HG03135 (cell line): Measurements from ENCODE around the gene CC2D1A.

Experiments
- ATAC-seq: cut with Tn5 transposase; IDR thresholded peaks from one replicate; pipeline ENCODE4 v1.9.1; 2021; ENCODE audit warnings: mild to moderate bottlenecking, moderate library complexity; ENCODE audit not compliant: unreplicated experiment

CC2D1A gene

GRCh38 chr19:13935765-13936510 is 29.9 kb downstream of the CC2D1A start:
- no peak for ATAC-seq

- ATAC-seq, result no peak
Observed at GRCh38 chr19:13937479-13938300, 31.7 kb downstream of the CC2D1A start.

GRCh38 chr19:13938301-13939064 is 32.5 kb downstream of the CC2D1A start, which contains the start of gene PODNL1:
Gene PODNL1, minus strand, starts transcription at chr19:13938417. Its CDS starts 236 bp downstream, at chr19:13938181.
- ATAC-seq, result no peak

GRCh38 chr19:13942023-13942684 is 36.2 kb downstream of the CC2D1A start:
- ATAC-seq, result no peak

- no peak for ATAC-seq
Observed at GRCh38 chr19:13946414-13946813, 40.4 kb downstream of the CC2D1A start.

- ATAC-seq, result no peak
Observed at GRCh38 chr19:13951043-13951442, 45.0 kb downstream of the CC2D1A start.

- ATAC-seq, result no peak
Observed at GRCh38 chr19:13951799-13952153, 45.8 kb downstream of the CC2D1A start.

- ATAC-seq, result peak; percentile 97
Observed at GRCh38 chr19:13952154-13952930, 46.3 kb downstream of the CC2D1A start, which contains the start of gene DCAF15. Gene DCAF15, plus strand, starts transcription at chr19:13952509. Its CDS starts 4 bp downstream, at chr19:13952513.

GRCh38 chr19:13952931-13953531 is 47.0 kb downstream of the CC2D1A start:
- ATAC-seq, result no peak

- no peak for ATAC-seq
Observed at GRCh38 chr19:13954185-13954584, 48.2 kb downstream of the CC2D1A start.

- ATAC-seq, result no peak
Observed at GRCh38 chr19:13955662-13956364, 49.8 kb downstream of the CC2D1A start.

- ATAC-seq, result no peak
Observed at GRCh38 chr19:13956365-13956744, 50.4 kb downstream of the CC2D1A start.

- ATAC-seq, result no peak
Observed at GRCh38 chr19:13957051-13957450, 51.0 kb downstream of the CC2D1A start.

- no peak for ATAC-seq
Observed at GRCh38 chr19:13958043-13958442, 52.0 kb downstream of the CC2D1A start.

GRCh38 chr19:13959141-13959961 is 53.4 kb downstream of the CC2D1A start:
- ATAC-seq, result no peak

GRCh38 chr19:13959962-13960862 is 54.2 kb downstream of the CC2D1A start:
- no peak for ATAC-seq
